NCI-H82 treated with DMSO at 0.1 percent for 48 hours (cell line): ENCODE results near the gene RGS2.
A peak's percentile ranks its signal among the peaks of the same experiment; 100 is the strongest.

Experiments
- DNase-seq: peaks from one replicate; lab custom pipeline; 2025; ENCODE audit not compliant: unreplicated experiment; lab: John Stamatoyannopoulos, UW

RGS2 gene

GRCh38 chr1:192795916-192796618 lies 12.8 kb upstream of the RGS2 start:
- DNase-seq: no peak

- DNase-seq: no peak
Measured at GRCh38 chr1:192797143-192797542, 11.7 kb upstream of the RGS2 start.

DNA sequence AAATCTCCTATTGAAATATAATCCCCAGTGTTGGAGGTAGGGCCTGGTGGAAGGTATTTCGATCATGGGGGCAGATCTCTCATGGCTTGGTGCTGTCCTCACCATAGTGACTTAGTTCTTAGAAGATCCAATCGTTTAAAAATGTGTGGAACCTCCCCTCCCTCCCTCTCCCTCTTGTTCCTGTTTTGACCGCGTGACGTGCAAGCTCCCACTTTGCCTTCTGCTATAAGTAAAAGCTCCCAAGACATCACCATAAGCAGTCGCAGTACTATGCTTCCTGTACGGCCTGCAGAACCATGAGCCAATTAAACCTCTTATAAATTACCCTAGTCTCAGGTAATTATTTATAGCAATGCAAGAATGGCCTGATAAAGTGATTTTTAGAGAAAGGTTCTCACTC lies 10.9 kb upstream of the RGS2 start:
- DNase-seq: no peak

GRCh38 chr1:192801451-192801850 lies 7.4 kb upstream of the RGS2 start:
- DNase-seq: no peak

DNA sequence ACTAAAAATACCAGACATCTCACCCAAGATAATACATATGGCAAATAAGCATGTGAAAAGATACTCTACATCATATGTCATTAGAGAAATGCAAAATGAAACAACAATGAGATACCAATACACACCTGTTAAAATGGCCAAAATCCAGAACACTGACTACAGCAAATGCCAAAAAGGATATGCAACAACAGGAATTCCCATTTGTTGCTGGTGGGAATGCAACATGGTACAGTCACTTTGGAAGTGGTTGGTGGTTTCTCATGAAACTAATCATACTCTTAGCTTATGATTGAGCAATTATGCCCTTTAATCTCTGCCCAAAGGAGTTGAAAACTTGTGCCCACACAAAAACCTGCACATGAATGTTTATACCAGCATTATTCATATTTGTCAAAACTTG lies 6.4 kb upstream of the RGS2 start:
- no peak for DNase-seq

GRCh38 chr1:192803501-192803900 lies 5.3 kb upstream of the RGS2 start:
- no peak for DNase-seq

DNA sequence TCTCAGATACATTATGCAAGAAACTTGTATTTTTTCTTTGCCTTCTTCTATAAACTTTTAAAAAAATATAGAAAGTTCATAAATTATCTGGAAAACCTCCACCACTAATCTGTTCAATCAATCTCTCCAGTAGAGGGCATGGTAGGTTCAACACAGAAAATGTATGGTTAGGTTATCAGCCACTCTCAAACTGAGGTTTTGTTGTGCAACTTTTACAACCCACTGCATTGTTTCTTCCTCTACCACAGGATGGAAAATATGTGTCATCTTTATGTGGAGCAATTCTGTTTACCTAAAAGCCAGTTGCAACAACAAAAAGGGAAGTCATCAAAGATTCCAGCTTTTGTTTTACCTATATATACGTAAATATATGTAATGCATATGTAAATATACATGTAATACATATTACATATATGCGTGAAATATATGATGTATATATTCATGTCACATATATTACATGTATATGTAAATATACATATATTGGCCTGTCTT lies 3.0 kb upstream of the RGS2 start:
- DNase-seq: peak; percentile 68

DNA sequence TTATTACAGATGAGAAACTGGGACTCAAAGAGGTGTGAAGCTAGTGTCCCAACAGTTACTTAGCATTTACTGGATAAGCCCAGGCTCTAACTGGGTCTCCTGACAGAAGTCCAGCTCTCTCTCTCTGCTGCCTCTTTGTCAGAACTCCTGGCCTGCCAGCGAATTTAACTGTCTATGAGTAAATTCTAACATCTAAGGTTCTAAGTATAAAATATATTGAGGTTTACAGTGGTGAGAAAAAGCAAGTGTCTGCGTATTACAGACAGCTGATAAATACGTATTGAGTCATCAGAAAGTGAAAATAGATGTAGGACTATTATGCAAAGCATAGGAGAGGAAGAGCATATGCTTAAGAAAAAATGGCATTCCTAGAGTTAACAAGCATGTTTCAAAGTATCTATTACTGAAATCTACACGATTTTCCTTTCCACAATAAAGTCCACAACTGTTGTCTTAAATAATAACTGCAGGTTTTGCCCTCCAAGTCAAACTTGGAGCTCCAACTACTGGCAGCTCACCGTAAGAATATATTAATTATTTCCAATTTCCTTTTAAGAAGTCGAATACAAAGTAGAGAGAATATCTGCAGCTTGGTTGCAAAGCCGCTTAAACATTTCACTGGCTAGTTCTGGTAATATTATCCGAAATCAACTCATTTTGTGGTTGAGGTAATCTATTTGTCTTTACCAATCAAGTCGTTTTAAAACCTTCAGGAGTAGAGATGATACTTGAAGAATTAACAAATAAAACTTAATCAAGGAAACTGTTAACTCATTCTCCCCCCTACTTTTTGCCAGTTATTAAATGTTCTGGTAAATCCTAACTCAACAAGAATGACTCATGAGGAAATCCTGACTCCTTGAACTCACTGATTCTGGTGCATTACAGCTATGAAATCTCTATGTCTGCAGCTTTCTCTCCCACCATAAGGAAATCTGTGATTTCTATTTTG lies 1.4 kb upstream of the RGS2 start:
- DNase-seq: no peak

GRCh38 chr1:192808163-192808517 lies 699 bp upstream of the RGS2 start:
- peak; percentile 54 for DNase-seq

DNA sequence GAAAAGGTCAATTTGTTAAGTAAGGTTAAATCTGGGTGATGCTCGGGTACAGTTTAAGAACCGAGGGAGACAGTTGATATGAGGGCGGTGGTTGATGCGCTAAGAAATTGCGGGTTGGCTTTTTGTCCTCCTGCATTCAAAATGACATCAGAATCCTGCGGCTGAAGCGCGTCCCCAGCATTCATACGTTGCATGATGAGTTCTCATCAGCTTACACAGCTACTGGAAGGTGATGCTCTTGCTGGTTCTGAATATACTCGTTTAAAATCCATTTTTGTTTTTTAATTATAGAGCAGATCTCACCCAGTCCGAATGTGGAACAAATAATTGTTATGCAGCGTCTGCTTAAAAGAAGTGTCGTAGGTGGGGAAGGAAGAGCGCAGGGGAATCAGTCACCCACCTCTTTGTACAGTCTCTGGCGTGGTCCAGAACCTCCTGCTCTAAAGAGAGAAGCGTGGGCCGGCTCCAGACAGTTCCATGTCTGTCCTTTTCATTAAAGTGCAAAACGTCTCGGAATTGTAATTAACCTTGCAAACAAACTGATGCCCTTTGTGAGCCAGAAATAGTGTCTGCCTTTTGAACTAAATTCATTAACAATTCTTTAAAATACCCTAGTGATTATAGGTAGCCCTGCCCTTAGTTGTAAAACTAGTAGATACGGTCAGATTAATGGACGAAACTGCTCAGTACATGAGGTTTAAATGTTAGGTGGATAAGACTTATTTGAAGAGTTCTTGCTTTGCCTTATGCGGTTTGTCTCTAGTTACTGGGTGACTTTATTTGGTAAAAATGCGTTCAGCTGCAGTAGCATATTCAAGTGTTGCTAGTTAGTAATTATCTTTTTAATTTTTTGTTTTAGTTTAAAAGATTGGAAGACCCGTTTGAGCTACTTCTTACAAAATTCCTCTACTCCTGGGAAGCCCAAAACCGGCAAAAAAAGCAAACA lies 741 bp downstream of the RGS2 start:
- DNase-seq: peak; percentile 44

DNA sequence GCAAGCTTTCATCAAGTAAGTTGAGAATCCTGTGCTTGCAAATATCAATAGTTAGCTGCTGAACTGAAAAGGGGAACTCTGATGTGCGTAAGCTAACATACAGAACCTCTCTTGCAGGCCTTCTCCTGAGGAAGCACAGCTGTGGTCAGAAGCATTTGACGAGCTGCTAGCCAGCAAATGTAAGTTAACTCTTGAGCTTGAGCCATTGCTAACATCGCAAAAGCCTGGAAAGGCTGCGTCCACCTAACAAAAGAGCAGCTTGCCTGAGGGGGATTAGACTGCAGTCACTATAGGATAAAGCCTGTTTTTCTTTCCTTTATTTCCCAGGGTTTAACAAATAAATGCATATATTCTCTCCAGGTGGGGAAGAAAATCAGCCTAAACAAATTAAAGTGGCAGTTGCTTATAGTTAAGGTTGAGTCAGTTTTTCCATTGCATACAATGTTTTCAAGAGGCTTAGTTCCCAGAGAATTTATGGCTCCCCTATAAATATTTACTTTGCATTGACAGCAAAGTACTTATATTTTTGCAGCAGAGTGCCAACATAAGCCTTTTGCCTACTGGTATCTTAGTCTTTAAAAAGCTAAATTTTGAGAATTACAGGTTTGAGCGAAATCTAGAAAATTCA lies 1.5 kb downstream of the RGS2 start:
- peak; percentile 14 for DNase-seq

DNA sequence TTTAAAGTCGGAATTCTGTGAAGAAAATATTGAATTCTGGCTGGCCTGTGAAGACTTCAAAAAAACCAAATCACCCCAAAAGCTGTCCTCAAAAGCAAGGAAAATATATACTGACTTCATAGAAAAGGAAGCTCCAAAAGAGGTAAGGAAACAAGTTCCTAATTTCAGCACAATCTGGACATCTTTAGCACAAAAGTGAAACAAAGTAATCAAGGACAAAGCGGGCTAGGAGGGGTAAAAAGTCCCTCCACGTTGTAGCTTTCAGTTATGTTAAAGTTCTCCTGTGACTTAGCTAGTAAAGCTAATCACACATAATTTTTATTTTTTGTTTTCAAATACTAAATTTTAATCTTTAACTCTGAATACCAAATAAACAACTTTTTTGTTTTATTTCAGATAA lies 2.2 kb downstream of the RGS2 start:
- no peak for DNase-seq

DNA sequence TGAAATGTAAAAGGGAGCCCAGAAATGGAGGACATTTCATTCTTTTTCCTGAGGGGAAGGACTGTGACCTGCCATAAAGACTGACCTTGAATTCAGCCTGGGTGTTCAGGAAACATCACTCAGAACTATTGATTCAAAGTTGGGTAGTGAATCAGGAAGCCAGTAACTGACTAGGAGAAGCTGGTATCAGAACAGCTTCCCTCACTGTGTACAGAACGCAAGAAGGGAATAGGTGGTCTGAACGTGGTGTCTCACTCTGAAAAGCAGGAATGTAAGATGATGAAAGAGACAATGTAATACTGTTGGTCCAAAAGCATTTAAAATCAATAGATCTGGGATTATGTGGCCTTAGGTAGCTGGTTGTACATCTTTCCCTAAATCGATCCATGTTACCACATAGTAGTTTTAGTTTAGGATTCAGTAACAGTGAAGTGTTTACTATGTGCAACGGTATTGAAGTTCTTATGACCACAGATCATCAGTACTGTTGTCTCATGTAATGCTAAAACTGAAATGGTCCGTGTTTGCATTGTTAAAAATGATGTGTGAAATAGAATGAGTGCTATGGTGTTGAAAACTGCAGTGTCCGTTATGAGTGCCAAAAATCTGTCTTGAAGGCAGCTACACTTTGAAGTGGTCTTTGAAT lies 2.9 kb downstream of the RGS2 start:
- no peak for DNase-seq

DNA sequence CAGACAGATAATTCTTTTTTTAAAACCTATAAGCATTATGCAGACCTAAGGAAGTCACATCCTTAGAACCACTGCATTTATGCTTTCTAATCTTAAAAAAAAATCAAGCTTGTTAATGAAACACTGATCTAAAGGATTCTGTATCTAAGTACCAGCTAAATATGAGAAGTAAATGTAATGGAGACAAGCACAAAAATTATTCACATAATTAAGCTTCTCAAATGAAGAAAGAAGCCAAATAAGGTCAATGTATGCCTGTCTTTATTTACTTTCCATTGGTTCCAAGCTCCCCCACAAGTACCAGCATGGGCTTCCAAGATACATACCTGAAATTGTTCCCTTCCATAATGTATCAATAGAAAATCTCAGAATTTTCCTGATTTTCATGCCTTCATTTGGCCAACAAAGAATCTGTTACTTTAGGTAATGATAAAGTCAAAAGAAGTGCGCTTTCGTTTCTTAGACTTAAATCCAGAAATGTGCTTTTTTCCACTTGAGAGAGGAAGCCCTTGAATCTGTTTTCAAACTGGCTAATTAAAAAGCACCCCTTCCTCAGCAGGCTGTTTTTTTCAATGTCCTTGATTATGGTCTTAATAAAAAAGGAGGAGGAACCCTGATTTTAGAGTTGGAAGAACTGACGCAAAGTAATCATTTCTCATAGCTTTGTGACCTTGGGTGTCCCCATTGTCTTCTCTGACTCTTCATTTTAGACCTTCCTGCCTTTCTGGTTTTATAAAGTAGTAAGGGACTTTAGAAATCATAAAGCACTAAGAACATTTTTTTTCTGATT lies 3.8 kb downstream of the RGS2 start:
- DNase-seq: no peak

GRCh38 chr1:192814805-192815204 lies 6.0 kb downstream of the RGS2 start:
- no peak for DNase-seq

GRCh38 chr1:192817246-192817645 lies 8.4 kb downstream of the RGS2 start:
- no peak for DNase-seq

DNA sequence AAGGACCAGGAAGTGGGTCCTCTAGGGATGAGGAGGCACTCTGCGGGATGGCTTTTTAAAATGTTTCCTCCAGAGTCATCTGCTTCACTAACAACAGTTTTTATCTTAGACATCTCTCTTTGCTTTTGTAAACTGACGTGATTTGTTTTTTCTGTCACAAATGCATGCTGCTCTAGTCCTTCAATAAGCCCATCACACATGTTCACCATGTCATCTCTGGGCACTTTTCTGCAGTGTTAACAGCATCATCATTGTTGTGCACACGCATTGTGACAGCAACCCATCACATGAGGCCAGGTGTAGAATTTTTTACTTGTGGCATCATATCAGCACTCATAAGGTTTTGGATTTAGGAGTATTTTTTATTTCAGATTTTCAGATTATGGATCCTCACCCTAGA lies 12.5 kb downstream of the RGS2 start:
- no peak for DNase-seq

DNA sequence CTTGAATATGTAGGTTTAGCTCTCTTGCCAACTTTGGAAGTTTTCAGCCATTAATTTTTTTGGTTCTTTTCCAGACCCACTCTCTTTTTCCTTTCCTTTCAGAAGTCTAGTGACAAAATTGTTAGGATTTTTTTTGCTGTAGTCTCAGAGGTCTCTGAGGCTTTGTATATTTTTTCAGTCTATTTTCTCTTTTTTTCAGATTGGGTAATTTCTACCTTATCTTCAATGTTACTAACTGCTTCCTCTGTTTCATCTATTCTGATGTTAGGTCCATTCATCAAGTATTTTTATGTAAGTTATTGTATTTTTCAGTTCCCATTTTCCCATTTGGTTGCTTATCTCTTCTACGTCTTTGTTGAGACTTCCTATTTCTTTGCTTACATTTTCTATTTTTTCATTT lies 15.7 kb downstream of the RGS2 start:
- no peak for DNase-seq

GRCh38 chr1:192826791-192827546 lies 18.1 kb downstream of the RGS2 start:
- DNase-seq: no peak
